Mononuclear cell (primary cell): ENCODE measurements around the gene CACNA2D3. TPM values are rescaled to one million over a fixed set of nuclear protein-coding genes. Genes with fewer than 3 reads are reported as not detected.

Experiments
- H3K27me3 ChIP-seq: 2 replicates; pipeline ENCODE4 v1.6.0; 2011; ENCODE audit warnings: low read length, control low read depth; ENCODE audit not compliant: insufficient read depth
- H3K4me1 ChIP-seq: 2 replicates; pipeline ENCODE4 v1.5.1; 2011; ENCODE audit warnings: mild to moderate bottlenecking, low read length, control low read depth; ENCODE audit not compliant: insufficient read depth
- H3K4me3 ChIP-seq: 2 replicates; pipeline ENCODE4 v1.5.1; 2011; ENCODE audit warnings: mild to moderate bottlenecking, low read length, moderate library complexity
- H3K9me3 ChIP-seq: 2 replicates; pipeline ENCODE4 v1.5.1; 2011; ENCODE audit warnings: low read depth, mild to moderate bottlenecking, control low read depth, low read length
- total RNA-seq: library from RNA; depleted of rRNA; stranded (reverse); fragments of >200 nt; gene quantifications from one replicate; pipeline ENCODE4 v1.2.3, GENCODE V29; 2012

Gene CACNA2D3
- total RNA-seq, 1 donor, result 2.0 TPM

DNA sequence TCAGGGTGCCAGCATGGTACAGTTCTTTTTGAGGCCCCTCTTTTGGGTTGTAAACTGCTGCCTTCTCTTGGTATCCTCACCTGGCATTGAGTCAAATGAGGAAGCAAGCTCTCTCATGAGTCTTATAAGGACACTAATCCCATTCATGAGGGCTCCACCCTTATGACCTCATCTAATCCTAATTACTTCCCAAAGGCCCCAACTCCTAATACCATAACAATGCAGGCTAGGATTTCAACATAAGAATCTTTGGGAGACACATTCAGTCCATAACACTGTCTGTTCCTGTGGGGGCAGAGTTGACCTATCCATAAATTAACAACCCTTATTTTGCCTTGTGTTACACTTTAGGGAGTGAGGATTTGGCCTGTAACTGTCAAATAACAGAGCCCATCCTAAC, 527.2 kb downstream of the CACNA2D3 start:
- Histone ChIP-seq H3K4me3 (no peak overlapping the region), H3K9me3 (no peaks in the 10 kb centered on the region), H3K27me3 (no peaks in the 10 kb centered on the region), H3K4me1 (no peaks in the 10 kb centered on the region)

DNA sequence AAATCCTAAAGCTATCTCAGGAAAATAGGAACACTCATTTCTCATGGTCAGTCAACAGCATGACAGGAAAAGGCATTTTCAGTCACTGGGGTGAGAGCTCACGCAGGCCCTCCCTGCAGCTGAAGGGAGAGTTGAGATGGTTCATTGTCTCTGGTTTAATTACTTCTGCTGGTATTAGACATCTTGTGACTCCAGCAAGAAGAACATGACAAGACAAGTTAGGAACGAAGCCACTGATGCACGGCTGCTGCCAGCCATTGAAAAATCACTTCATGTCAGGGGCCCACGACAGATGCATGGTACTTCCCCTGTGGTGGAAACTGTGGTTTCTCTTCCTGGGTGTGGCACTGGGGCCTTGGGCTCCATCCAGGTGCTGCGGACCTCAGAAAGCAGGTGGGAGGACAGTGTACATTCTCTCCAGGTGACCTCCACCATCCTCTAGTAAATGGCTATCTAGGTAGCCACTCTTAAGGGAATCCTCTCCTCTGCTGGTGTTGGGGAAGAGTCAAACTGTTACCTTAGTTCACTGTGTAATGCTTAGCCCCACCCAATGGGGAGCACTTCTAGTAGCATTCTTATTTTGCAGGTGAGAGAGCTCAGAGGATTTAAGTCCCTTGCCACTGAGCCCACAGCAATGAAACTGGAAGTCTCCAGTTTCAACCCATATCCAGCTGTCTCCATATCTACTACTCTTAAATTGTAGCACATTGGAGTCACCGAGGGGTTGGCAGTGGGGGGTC, 531.3 kb downstream of the CACNA2D3 start:
- Histone ChIP-seq H3K4me3 (no peak overlapping the region), H3K27me3 (no peaks in the 10 kb centered on the region)

GRCh38 chr3:54654776-54655175, 532.4 kb downstream of the CACNA2D3 start:
- no peaks in the 10 kb centered on the region for H3K9me3 ChIP-seq
- no peaks in the 10 kb centered on the region for H3K27me3 ChIP-seq
- H3K4me3 ChIP-seq, result no peak overlapping the region
- H3K4me1 ChIP-seq, result no peaks in the 10 kb centered on the region

More for the DNA sequence above, 531.3 kb downstream of the CACNA2D3 start:
- no peaks in the 10 kb centered on the region for H3K4me1 ChIP-seq
- no peaks in the 10 kb centered on the region for H3K9me3 ChIP-seq

DNA sequence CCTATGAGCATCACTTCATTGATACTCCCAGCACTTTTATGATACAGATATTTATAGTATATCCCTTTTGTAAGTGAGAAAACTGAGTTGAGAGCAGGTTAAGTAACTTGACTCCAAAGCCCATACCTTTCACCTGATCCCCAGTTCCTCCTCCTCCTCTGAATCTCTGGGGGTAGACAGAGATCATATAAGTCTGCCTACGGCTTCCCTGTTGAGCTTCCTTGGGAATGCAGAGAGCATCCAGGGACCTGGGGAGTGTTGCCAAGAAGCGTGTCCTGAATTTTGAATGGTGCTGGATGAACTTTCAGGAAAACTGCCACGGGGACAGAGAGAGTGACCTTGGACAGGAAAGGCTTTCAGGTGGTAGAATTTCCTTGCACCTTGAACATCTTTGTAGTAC, 537.0 kb downstream of the CACNA2D3 start:
- Histone ChIP-seq H3K27me3 (no peaks in the 10 kb centered on the region), H3K9me3 (no peaks in the 10 kb centered on the region), H3K4me1 (no peaks in the 10 kb centered on the region), H3K4me3 (no peak overlapping the region)

- Histone ChIP-seq H3K9me3 (no peaks in the 10 kb centered on the region), H3K27me3 (no peaks in the 10 kb centered on the region), H3K4me3 (no peak overlapping the region), H3K4me1 (no peaks in the 10 kb centered on the region)
These were observed 538.4 kb downstream of the CACNA2D3 start for GRCh38 chr3:54660714-54661132.

DNA sequence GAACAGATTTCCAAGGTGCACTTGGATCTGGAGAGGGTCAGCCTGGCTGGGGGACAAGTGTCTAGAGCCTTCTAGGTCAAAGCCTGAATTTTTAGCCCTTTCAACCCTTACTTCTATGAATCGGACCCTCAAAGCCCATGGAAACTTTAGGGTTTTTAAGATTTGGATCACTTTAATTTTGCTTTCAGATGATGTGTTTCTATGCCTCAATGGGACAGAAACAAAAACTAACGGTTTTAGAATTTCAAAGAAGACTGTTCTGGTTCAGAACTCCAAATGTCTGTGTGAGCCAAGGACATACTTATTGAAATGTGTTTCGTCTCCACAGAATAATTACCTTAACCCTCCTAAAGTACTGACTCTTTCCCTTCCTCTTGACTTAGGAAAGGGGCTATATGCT, 538.8 kb downstream of the CACNA2D3 start:
- Histone ChIP-seq H3K9me3 (no peaks in the 10 kb centered on the region), H3K4me3 (no peak overlapping the region), H3K27me3 (no peaks in the 10 kb centered on the region), H3K4me1 (no peaks in the 10 kb centered on the region)

DNA sequence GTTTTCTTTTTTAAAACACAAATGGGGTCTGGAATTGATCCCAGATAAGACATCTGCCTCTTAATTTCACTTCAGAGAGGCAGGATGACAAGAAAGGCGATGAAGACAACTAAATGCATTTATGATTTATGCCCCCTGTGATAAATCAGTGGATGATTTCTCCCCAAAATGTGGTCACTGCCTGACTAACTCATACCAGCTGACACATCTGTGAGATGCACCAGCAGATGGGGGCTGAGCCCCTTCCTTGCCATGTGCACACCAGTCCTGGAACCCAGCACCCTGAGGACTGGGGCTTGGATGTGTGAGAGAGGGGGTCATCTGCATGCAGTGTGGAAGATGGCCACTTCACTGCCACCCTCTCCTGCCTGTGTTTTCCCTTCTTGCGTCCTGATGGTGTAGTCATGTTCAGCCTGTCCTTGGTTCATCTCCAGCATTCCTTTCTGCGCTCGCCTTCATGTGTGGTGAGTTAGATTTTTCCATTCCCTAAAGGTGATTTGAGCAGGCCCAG, 541.2 kb downstream of the CACNA2D3 start:
- H3K4me1 ChIP-seq, result no peaks in the 10 kb centered on the region
- H3K9me3 ChIP-seq, result no peaks in the 10 kb centered on the region
- no peaks in the 10 kb centered on the region for H3K27me3 ChIP-seq
- H3K4me3 ChIP-seq, result no peak overlapping the region

DNA sequence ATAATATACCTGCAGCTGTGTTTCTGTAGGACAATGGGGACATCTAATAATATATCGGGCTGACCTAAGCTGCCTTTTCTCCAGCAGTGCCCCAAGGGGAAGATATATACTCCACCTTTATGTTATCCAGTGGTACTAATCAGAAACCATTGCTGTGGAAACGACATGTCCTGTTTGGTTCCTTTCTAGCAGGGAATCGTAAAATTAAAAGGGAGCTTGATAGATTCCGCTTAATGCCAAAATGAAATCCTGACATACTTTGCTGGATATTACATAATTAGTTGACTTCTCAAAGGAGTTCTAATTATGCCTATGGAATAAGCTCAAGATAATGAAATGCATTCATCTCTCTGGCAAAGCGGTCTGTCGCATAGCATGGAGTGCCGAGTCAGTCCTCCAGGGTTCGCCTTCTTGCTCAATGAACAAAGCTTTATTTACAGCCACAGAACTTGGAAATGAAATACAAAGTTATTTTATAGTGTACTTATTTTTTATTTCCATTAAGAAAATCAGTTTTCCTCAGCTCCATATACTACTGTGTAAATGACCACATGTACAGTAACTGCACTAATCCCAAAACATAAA, 542.8 kb downstream of the CACNA2D3 start:
- H3K9me3 ChIP-seq, result no peaks in the 10 kb centered on the region
- no peak overlapping the region for H3K4me3 ChIP-seq
- H3K27me3 ChIP-seq, result no peaks in the 10 kb centered on the region
- H3K4me1 ChIP-seq, result no peaks in the 10 kb centered on the region

- Histone ChIP-seq H3K9me3 (no peaks in the 10 kb centered on the region), H3K27me3 (no peaks in the 10 kb centered on the region), H3K4me3 (no peak overlapping the region), H3K4me1 (no peaks in the 10 kb centered on the region)
These were observed 545.9 kb downstream of the CACNA2D3 start for GRCh38 chr3:54668236-54668635.

GRCh38 chr3:54670201-54671000, 548.0 kb downstream of the CACNA2D3 start:
- H3K27me3 ChIP-seq, result no peaks in the 10 kb centered on the region

DNA sequence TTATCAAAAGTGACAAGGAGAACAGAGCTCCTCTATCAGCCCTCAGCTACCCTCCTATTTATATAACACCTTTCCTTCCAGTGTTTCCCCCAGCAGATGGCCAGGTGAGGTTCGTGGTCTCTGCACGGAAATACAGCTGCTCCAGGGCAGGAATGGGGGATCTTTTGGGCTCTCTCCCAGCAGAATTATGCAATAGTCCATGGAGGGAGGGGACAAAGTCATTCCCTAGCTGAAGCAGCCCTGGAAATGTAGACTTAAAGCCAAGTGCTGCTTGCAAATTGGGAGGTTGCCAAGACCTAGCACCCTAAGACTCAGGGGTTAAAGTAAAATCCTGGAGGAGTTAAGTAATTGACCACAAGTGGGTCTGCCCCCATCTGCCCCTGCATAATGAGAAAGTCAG, 549.2 kb downstream of the CACNA2D3 start:
- no peaks in the 10 kb centered on the region for H3K4me1 ChIP-seq
- H3K4me3 ChIP-seq, result no peak overlapping the region
- no peaks in the 10 kb centered on the region for H3K9me3 ChIP-seq
- H3K27me3 ChIP-seq, result no peaks in the 10 kb centered on the region

More at GRCh38 chr3:54670201-54671000, 548.0 kb downstream of the CACNA2D3 start:
- Histone ChIP-seq H3K4me1 (no peaks in the 10 kb centered on the region), H3K9me3 (no peaks in the 10 kb centered on the region), H3K4me3 (no peak overlapping the region)

GRCh38 chr3:54676087-54676486, 553.7 kb downstream of the CACNA2D3 start:
- Histone ChIP-seq H3K4me3 (no peak overlapping the region), H3K27me3 (no peaks in the 10 kb centered on the region), H3K4me1 (no peaks in the 10 kb centered on the region), H3K9me3 (no peaks in the 10 kb centered on the region)

DNA sequence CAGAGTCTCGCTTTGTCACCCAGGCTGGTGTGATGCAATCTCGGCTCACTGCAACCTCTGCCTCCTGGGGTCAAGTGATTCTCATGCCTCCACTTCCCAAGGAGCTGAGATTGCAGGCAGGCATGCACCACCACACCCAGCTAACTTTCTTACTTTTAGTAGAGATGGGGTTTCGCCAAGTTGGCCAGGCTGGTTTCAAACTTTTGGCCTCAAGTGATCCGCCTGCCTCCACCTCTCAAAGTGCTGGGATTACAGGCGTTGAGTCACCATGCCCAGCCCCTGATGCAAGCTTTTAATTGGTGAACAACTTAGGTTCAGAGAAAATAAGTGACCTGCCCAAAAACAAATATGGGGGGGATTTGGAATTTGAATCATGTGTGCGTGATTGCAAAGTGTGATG, 559.4 kb downstream of the CACNA2D3 start:
- no peak overlapping the region for H3K4me3 ChIP-seq
- no peaks in the 10 kb centered on the region for H3K27me3 ChIP-seq
- no peaks in the 10 kb centered on the region for H3K4me1 ChIP-seq
- no peaks in the 10 kb centered on the region for H3K9me3 ChIP-seq

- no peak overlapping the region for H3K4me3 ChIP-seq
- H3K4me1 ChIP-seq, result no peaks in the 10 kb centered on the region
- H3K9me3 ChIP-seq, result no peaks in the 10 kb centered on the region
- no peaks in the 10 kb centered on the region for H3K27me3 ChIP-seq
These were observed 562.9 kb downstream of the CACNA2D3 start for GRCh38 chr3:54685213-54685612.

GRCh38 chr3:54691289-54691771, 569.0 kb downstream of the CACNA2D3 start:
- no peak overlapping the region for H3K4me3 ChIP-seq
- no peaks in the 10 kb centered on the region for H3K27me3 ChIP-seq
- no peaks in the 10 kb centered on the region for H3K4me1 ChIP-seq
- H3K9me3 ChIP-seq, result no peaks in the 10 kb centered on the region
